Tibial nerve (tissue), 4 donors: ENCODE results near the gene LSM2. TPM values are rescaled to one million over a fixed set of nuclear protein-coding genes. Genes with fewer than 3 reads are reported as not detected.

Experiments used
- DNase-seq, 2 donors: peaks; one replicate each; pipeline ENCODE4 v3.0.0-alpha.2; 2019; ENCODE audit warnings: low spot score in 2 of 2
- H3K27ac ChIP-seq, 4 donors: fragments of 200-600 bp; sonication (generic) in 3 of 4; one replicate each; pipeline ENCODE4 v1.5.1; 2017 to 2019; ENCODE audit warnings: mild to moderate bottlenecking in 1 of 4
- H3K27me3 ChIP-seq, 2 donors: fragments of 200-600 bp; sonication (generic) in 1 of 2; one replicate each; pipeline versions ENCODE4 v1.5.1 to v1.6.0; 2017 to 2019
- H3K36me3 ChIP-seq, 3 donors: fragments of 200-600 bp; sonication (generic); one replicate each; pipeline ENCODE4 v1.5.1; 2018 to 2019
- H3K4me1 ChIP-seq, 4 donors: fragments of 200-600 bp; sonication (generic) in 3 of 4; one replicate each; pipeline ENCODE4 v1.5.1; 2017 to 2019
- H3K4me3 ChIP-seq, 4 donors: fragments of 200-600 bp; sonication (generic) in 3 of 4; one replicate each; pipeline ENCODE4 v1.5.1; 2017 to 2019; ENCODE audit warnings: mild to moderate bottlenecking in 1 of 4, moderate library complexity in 1 of 4
- H3K9me3 ChIP-seq, 4 donors: fragments of 200-600 bp; sonication (generic) in 3 of 4; one replicate each; pipeline ENCODE4 v1.5.1; 2017 to 2019
- CTCF ChIP-seq, 5 experiments: fragments of 200-600 bp in 3 of 5; fragments of 450-650 bp in 2 of 5; sonication (generic) in 3 of 5; IDR thresholded peaks; one replicate each; pipeline ENCODE4 v1.5.1; 2016 to 2019; ENCODE audit warnings: antibody characterized with exemption in 5 of 5, mild to moderate bottlenecking in 3 of 5, moderate library complexity in 2 of 5
- EP300 ChIP-seq, 2 donors: sonication (generic); formaldehyde crosslinking; IDR thresholded peaks; one replicate each; pipeline ENCODE4 v1.6.1; 2017; ENCODE audit warnings: antibody characterized with exemption in 2 of 2, mild to moderate bottlenecking in 1 of 2
- POLR2A ChIP-seq, 2 donors: fragments of 450-650 bp; IDR thresholded peaks; one replicate each; pipeline ENCODE4 v1.6.1; 2017; ENCODE audit warnings: antibody characterized with exemption in 2 of 2, mild to moderate bottlenecking in 2 of 2, moderate library complexity in 2 of 2
- WGBS, 2 donors: methylation state at CpG; one replicate each; pipeline ENCODE4 v1.1.5; 2018; 5-methylcytosine and 5-hydroxymethylcytosine counted together
- total RNA-seq, 4 donors: library from RNA; depleted of rRNA; stranded (reverse); fragments of >200 nt; gene quantifications; one replicate each; pipeline ENCODE4 v1.1.0, GENCODE V29; 2016

The LSM2 gene
- total RNA-seq, 4 donors from 2014 or later = 23.9 to 31.8 (median 28.4) TPM

DNA sequence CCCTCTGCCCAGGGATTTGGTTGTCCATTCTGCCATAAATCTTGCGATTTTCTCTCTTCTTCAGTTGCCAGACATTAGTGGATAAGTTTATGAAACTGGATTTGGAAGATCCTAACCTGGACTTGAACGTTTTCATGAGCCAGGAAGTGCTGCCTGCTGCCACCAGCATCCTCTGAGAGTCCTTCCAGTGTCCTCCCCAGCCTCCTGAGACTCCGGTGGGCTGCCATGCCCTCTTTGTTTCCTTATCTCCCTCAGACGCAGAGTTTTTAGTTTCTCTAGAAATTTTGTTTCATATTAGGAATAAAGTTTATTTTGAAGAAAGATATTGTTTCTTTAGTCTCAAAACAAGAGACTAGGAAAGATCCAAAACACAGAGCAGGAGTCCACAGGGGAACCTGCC is 44.4 kb downstream of the LSM2 start, which contains the start of gene SAPCD1:
TSS of gene SAPCD1 (plus strand) at position 301 of the 400 bp plus-strand sequence. CDS start 399 bp downstream, outside the sequence.
- Histone ChIP-seq H3K27me3 (no peaks in the 10 kb centered on the region), H3K27ac (peak within 1 kb of the TSS in 2 of 4 donors; percentile 54 to 61), H3K4me1 (peaks cover 0 to 21% (median 0%) of the 10 kb centered on the region in 4 donors), H3K36me3 (peaks cover 0 to 45% (median 0%) of the 10 kb centered on the region in 3 donors), H3K4me3 (no peak within 1 kb of the TSS), H3K9me3 (no peaks in the 10 kb centered on the region)
- DNase-seq = no peak
- WGBS, 2 donors = 76 to 77% methylated on average over 4 of the region's 4 CpGs
- TF ChIP-seq POLR2A (IDR thresholded peaks at IDR 0.05) = no peak
- no peak for TF ChIP-seq EP300 (IDR thresholded peaks at IDR 0.05)
- TF ChIP-seq CTCF (IDR thresholded peaks at IDR 0.05) = no peak

DNA sequence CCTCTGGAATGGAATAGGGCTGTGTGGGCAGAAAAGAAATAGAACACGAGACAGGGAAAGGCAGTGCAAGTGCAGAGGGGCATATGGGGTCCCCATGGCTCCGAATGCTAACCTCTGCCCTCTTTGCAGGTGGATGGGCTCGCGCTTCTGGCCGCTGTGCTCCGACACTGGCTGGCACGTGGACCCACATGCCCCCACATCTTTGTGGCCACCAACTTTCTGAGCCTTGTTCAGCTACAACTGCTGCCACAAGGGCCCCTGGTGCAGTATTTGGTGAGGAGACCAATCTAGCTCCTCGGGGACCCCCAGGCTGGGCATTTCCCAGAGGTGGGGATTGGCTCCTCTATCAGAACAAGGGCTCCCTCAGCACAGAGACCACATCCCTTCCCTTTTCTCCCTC is 45.4 kb downstream of the LSM2 start:
- TF ChIP-seq CTCF (IDR thresholded peaks at IDR 0.05) (no peak), EP300 (IDR thresholded peaks at IDR 0.05) (no peak), POLR2A (IDR thresholded peaks at IDR 0.05) (no peak)
- Histone ChIP-seq H3K36me3 (peaks cover 0 to 45% (median 0%) of the 10 kb centered on the region in 3 donors), H3K27me3 (no peaks in the 10 kb centered on the region), H3K9me3 (no peaks in the 10 kb centered on the region), H3K4me1 (peaks cover 0 to 16% (median 0%) of the 10 kb centered on the region in 4 donors), H3K4me3 (no peak overlapping the region), H3K27ac (no peak overlapping the region)
- no peak for DNase-seq
- 89 to 93% methylated on average over 8 of the region's 8 CpGs for WGBS, 2 donors

DNA sequence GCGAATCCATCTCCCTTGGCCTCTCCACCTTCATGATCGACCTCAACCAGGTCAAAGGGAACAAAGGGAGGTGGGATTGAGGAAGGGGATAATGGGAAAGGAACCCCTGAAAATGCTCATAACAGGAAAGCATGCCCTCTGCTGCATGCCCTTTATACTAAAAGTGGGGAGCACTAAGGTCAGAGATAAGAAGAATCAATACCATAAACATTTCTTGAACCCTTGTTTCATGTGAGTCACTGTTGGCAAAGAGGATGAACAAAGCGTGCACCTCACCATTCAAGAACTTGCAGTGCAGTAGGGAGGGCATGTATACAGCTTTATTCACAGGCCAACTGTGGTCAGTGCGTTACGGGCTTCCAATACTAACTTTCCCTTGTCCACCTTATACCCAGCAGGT is 46.0 kb downstream of the LSM2 start:
- H3K4me1 ChIP-seq = peaks cover 0 to 11% (median 0%) of the 10 kb centered on the region in 4 donors
- no peak overlapping the region for H3K27ac ChIP-seq
- no peaks in the 10 kb centered on the region for H3K27me3 ChIP-seq
- H3K4me3 ChIP-seq = no peak overlapping the region
- 82 to 88% methylated on average over 5 of the region's 5 CpGs for WGBS, 2 donors
- H3K9me3 ChIP-seq = no peaks in the 10 kb centered on the region
- H3K36me3 ChIP-seq = peaks cover 0 to 45% (median 0%) of the 10 kb centered on the region in 3 donors
- no peak for DNase-seq
- no peak for TF ChIP-seq EP300 (IDR thresholded peaks at IDR 0.05)
- no peak for TF ChIP-seq CTCF (IDR thresholded peaks at IDR 0.05)
- no peak for TF ChIP-seq POLR2A (IDR thresholded peaks at IDR 0.05)

- H3K4me3 ChIP-seq = no peak overlapping the region
- WGBS, 2 donors = 95 to 96% methylated on average over 2 of the region's 2 CpGs
- no peak overlapping the region for H3K27ac ChIP-seq
- DNase-seq = no peak
- H3K4me1 ChIP-seq = peaks cover 0 to 6% (median 0%) of the 10 kb centered on the region in 4 donors
- H3K27me3 ChIP-seq = no peaks in the 10 kb centered on the region
- H3K9me3 ChIP-seq = no peaks in the 10 kb centered on the region
- TF ChIP-seq EP300 (IDR thresholded peaks at IDR 0.05) = no peak
- no peak for TF ChIP-seq POLR2A (IDR thresholded peaks at IDR 0.05)
- no peak for TF ChIP-seq CTCF (IDR thresholded peaks at IDR 0.05)
- peaks cover 0 to 45% (median 0%) of the 10 kb centered on the region in 3 donors for H3K36me3 ChIP-seq
Measured at GRCh38 chr6:31758281-31758680, 48.5 kb downstream of the LSM2 start.

GRCh38 chr6:31752739-31753319 is 53.9 kb downstream of the LSM2 start:
- WGBS, 2 donors = 59 to 70% methylated on average over 8 of the region's 8 CpGs
- DNase-seq = no peak
- no peak overlapping the region for H3K4me3 ChIP-seq
- TF ChIP-seq EP300 (IDR thresholded peaks at IDR 0.05) (no peak), CTCF (IDR thresholded peaks at IDR 0.05) (no peak), POLR2A (IDR thresholded peaks at IDR 0.05) (no peak)
- H3K4me1 ChIP-seq = no peaks in the 10 kb centered on the region
- no peaks in the 10 kb centered on the region for H3K9me3 ChIP-seq
- no peaks in the 10 kb centered on the region for H3K36me3 ChIP-seq
- no peaks in the 10 kb centered on the region for H3K27me3 ChIP-seq
- no peak overlapping the region for H3K27ac ChIP-seq
